ENCODE measurements around the gene NECTIN1. TPM values are rescaled to one million over a fixed set of nuclear protein-coding genes. Genes with fewer than 3 reads are reported as not detected.

NECTIN1 gene
- total RNA-seq, 2 donors from 2014 or later, result 29.3 to 45.3 TPM

DNA sequence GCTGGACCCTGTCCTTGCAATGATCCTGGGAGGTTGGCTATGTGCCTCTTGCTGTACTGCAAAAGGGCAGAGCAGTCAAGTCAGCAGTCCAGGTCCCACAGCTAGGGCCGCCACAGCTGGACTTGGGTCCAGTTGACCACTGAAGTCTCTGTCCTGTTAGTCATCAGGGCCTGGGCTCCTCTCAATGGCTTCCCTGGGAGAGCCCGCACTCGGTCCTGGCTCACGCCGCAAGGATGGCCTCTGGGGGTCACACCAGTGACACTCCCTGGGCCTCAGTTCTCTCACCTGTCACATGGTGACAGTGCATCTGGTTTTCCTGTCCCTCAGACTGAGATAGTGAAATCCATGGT, 85.1 kb downstream of the NECTIN1 start:
- H3K27me3 ChIP-seq (ENCODE audit: control insufficient read depth, insufficient read depth, low read length, poor library complexity, severe bottlenecking), result no peaks in the 10 kb centered on the region
- no peak for TF ChIP-seq CTCF (conservative IDR thresholded peaks at IDR 0.05)
- H3K36me3 Mint-ChIP-seq (ENCODE audit: low read depth), result no peaks in the 10 kb centered on the region
- no peak overlapping the region for H3K4me3 Mint-ChIP-seq
- H3K4me1 Mint-ChIP-seq, result peaks cover 46% of the 10 kb centered on the region
- no peaks in the 10 kb centered on the region for H3K9me3 Mint-ChIP-seq
- no peak for DNase-seq
- H3K4me1 ChIP-seq (ENCODE audit: control insufficient read depth, insufficient read depth, low read length), result peaks cover 14% of the 10 kb centered on the region
- no peak overlapping the region for H3K27ac ChIP-seq (ENCODE audit: low read depth, low read length)
- H3K9ac ChIP-seq (ENCODE audit: extremely low read depth, low read length, poor library complexity, severe bottlenecking), result no peak overlapping the region
- no peaks in the 10 kb centered on the region for H3K9me3 ChIP-seq (ENCODE audit: control insufficient read depth, low read length)
- 83 to 94% methylated on average over 5 of the region's 5 CpGs for WGBS, 2 experiments (ENCODE audit: insufficient coverage in 1 of 2, insufficient read length in 1 of 2)
- H3K36me3 ChIP-seq (ENCODE audit: control insufficient read depth, insufficient read depth, low read length), result no peaks in the 10 kb centered on the region
- peaks cover 2% of the 10 kb centered on the region for H3K27me3 Mint-ChIP-seq (ENCODE audit: insufficient read depth)
- H3K27ac Mint-ChIP-seq, result no peak overlapping the region
- H3K4me3 ChIP-seq (ENCODE audit: low read length), result no peak overlapping the region

- no peak for DNase-seq
- Mint-ChIP-seq H3K27me3 (ENCODE audit: insufficient read depth) (peaks cover 2% of the 10 kb centered on the region), H3K36me3 (ENCODE audit: low read depth) (no peaks in the 10 kb centered on the region), H3K27ac (no peak overlapping the region), H3K4me3 (no peak overlapping the region), H3K9me3 (no peaks in the 10 kb centered on the region), H3K4me1 (peaks cover 46% of the 10 kb centered on the region)
- Histone ChIP-seq H3K4me1 (ENCODE audit: control insufficient read depth, insufficient read depth, low read length) (peaks cover 14% of the 10 kb centered on the region), H3K9ac (ENCODE audit: extremely low read depth, low read length, poor library complexity, severe bottlenecking) (no peak overlapping the region), H3K27me3 (ENCODE audit: control insufficient read depth, insufficient read depth, low read length, poor library complexity, severe bottlenecking) (no peaks in the 10 kb centered on the region), H3K36me3 (ENCODE audit: control insufficient read depth, insufficient read depth, low read length) (no peaks in the 10 kb centered on the region), H3K27ac (ENCODE audit: low read depth, low read length) (no peak overlapping the region), H3K4me3 (ENCODE audit: low read length) (no peak overlapping the region), H3K9me3 (ENCODE audit: control insufficient read depth, low read length) (no peaks in the 10 kb centered on the region)
- 85% methylated on average over 4 to 10 of the region's 10 CpGs for WGBS, 2 experiments (ENCODE audit: insufficient coverage in 1 of 2, insufficient read length in 1 of 2)
- TF ChIP-seq CTCF (conservative IDR thresholded peaks at IDR 0.05), result no peak
Observed at GRCh38 chr11:119643212-119643875, 85.7 kb downstream of the NECTIN1 start.

DNA sequence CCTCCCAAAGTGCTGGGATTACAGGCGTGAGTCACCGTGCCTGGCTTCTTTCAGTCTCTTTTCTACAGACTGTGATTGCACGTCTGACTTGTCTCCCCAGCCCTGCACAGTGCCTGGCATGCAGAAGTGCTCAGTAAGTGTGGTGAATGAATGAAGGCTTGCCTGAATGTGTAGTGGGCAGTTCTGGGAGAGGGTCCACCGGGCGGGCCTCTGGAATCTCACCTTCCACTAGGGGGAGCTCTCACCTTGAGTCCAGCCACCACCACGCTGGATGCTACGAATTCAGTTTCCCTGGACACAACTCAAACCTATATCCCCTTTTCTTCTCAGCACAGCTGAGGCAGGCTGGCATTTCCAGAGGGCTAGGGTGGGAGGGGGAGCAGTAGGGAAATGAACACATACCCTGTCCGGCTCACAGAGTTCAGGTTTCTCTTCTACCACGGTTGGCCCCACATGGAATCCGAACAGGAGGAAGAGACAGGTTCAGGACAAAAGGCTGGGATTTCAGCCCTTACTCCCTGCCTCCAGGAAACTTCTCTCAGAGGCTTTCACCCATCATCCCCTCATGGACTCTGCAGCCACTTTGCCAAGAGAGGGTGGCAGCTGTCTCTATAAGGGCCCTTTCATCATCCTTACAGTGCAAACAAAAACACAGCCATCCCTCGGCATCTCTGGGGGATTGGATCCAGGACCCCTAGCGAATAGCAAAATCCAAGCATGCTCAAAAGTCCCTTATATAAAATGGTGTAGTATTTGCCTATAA, 86.8 kb downstream of the NECTIN1 start:
- TF ChIP-seq CTCF (conservative IDR thresholded peaks at IDR 0.05), result peak; percentile 76
- Histone ChIP-seq H3K27ac (ENCODE audit: low read depth, low read length) (no peak overlapping the region), H3K9me3 (ENCODE audit: control insufficient read depth, low read length) (no peaks in the 10 kb centered on the region), H3K4me3 (ENCODE audit: low read length) (no peak overlapping the region), H3K9ac (ENCODE audit: extremely low read depth, low read length, poor library complexity, severe bottlenecking) (no peak overlapping the region), H3K36me3 (ENCODE audit: control insufficient read depth, insufficient read depth, low read length) (no peaks in the 10 kb centered on the region), H3K27me3 (ENCODE audit: control insufficient read depth, insufficient read depth, low read length, poor library complexity, severe bottlenecking) (no peaks in the 10 kb centered on the region), H3K4me1 (ENCODE audit: control insufficient read depth, insufficient read depth, low read length) (peaks cover 11% of the 10 kb centered on the region)
- 90 to 100% methylated on average over 3 to 11 of the region's 12 CpGs for WGBS, 2 experiments (ENCODE audit: insufficient coverage in 1 of 2, insufficient read length in 1 of 2)
- Mint-ChIP-seq H3K4me3 (no peak overlapping the region), H3K9me3 (no peaks in the 10 kb centered on the region), H3K36me3 (ENCODE audit: low read depth) (no peaks in the 10 kb centered on the region), H3K27ac (no peak overlapping the region), H3K4me1 (peaks cover 41% of the 10 kb centered on the region), H3K27me3 (ENCODE audit: insufficient read depth) (peaks cover 2% of the 10 kb centered on the region)
- peak; percentile 80 for DNase-seq

Measured in endodermal cell (in vitro differentiated cells).